Hepatic stellate cell (primary cell): ENCODE results near the gene SPACA6.
"Not testable (repeated sequence)": the region's sequence is repeated elsewhere in the genome, so short reads cannot be mapped to it uniquely, and the experiment has no call there.

Source experiments
- DNase-seq: peaks from one replicate; pipeline ENCODE4 v3.0.0; 2011; ENCODE audit warnings: low spot score

Gene SPACA6

DNA sequence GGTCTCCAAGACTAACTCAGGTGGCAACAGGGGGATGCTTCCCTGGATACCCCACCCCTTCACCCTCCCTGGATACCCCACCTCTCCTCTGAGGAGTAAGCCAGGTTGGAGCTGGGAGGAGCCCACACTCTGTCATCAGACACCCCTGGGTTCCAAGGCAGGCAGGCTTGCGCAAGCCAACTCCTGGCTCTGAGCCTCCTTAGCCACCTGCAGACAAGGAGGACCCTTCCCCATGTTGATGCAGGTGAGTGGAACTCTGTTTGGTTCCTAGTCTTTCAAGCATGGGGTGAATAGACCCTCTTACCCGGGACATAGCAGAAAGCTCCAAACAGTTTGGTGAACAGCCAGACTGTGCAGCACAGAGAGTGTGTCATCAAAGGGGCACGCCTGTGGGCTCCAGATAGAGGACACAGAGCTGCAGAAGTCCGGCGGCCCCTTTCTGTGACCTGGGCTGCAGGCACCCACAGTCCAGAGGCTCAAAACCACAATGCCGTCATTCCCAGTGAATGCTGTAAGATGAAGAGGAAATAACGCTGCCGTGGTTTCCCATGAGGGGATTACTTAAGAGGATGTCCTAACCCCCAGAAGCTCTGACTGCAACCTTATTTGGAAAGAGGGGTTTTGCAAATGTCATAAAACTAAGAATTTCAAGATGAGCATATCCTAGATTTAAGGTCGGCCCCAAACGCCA, 42.8 kb downstream of the SPACA6 start:
- DNase-seq: no peak

DNA sequence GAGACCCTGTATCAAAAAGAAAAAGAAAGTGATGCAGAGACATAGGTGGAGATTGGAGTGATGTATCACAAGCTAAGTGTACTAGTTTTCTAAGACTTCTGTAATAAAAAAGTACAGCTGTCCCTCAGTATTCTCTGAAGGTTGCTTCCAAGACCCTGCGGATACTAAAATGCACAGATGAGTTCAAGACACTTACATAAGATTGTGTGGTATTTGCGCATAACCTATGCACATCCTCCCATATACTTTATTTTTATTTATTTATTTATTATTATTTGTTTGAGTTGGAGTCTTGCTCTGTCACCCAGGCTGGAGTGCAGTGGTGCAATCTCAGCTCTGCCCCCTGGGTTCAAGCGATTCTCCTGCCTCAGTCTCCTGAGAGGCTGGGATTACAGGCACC, 44.3 kb downstream of the SPACA6 start:
- no peak for DNase-seq

DNA sequence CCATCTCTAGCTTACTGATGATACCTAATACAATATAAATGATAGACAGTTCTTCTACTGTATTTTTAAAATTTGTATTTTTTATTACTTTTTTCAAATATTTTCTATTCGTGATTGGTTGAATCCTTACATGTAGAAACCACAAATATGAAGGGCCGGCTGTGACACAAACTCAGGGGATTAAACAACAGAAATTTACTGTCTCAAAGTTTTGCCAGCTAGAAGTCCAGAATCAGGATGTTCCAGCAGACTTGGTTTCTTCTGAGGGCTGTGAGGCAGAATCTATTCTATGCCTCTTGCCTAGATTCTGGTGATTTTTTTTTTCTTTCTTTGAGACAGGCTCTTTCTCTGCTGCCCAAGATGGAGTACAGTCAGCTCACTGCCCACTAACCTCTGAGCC, 44.8 kb downstream of the SPACA6 start:
- no peak for DNase-seq

DNA sequence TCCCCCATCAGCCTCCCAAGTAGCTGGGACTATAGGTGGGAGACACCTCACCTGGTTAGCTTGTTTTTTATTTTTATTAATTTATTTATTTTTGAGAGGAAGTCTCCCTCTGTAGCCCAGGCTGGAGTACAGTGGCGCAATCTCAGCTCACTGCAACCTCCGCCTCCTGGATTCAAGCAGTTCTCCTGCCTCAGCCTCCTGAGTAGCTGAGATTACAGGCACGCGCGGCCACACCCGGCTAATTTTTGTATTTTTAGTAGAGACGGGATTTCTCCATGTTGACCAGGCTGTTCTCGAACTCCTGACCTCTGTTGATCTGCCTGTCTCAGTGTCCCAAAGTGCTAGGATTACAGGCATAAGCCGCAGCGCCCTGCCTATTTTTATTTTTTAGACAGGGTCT, 45.4 kb downstream of the SPACA6 start:
- not testable (repeated sequence) for DNase-seq

DNA sequence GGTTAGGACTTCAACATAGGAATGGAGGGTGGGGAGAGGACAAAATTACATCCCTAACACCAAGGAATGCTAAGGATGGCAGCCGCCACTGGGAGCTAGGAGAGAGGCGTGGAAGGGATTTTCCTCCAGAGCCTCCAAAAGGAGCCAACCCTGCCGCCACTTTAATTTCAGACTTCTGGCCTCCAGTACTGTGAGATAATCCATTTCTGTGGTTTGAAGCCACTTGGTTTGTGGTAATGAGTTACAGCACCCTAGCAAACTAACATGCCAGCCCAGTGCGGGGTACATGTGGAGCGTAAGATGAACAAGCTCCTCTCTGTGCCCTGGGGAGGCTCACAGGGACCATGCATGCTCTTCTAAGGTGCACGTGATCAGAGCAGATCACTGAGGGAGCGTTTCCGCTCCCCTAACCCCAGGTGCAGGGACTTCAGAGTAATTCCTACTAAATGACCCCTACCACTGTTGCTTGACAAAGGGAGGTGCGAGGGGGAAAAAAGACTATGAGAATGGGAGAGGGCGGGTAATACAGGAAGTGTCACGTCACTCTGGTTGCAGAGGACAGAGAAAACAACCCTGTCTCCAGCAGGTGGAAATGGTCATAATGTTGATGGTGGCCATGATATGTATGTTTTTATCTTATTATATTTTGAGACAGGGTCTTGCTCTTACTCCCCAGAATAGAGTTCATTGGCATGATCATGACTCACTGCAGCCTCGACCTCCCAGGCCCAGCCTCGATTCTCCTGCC, 46.5 kb downstream of the SPACA6 start:
- no peak for DNase-seq

DNA sequence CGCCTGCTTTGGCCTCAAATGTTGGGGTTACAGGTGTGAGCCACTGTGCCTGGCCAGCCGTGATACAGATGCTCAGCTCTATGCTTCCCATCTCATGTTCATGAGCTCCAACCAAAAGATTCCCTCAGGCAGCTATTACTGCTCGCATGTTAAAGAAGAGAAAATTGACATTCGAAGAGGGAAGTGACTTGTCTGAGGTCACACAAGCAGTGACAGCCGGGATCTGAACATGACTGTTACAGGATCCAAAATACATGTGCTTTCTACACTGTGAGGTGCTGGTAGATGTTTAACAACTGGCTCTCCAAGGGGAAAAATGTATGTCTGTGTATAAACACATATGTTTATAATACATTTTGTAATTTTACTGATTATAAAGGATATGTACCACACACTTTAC, 47.2 kb downstream of the SPACA6 start:
- DNase-seq: no peak

DNA sequence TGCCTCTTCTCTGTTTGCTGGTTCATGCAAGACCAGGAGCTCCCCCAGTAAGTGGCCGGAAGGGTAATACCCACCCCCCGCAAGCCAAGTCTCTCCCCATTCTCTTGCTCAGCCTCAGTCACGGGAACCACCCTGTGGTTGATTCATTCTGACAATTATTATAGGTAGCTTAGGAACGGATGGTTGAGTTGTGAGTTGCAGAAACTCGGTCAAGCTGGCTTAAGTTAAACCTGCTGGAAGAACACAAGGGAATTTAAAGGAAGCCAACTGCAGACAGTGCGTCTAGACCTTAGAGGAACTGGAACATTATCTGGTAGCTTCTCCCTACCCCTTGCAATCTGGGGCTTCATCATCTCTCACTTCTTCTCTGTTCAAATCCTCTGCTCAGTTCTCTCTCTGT, 49.7 kb downstream of the SPACA6 start:
- no peak for DNase-seq

DNA sequence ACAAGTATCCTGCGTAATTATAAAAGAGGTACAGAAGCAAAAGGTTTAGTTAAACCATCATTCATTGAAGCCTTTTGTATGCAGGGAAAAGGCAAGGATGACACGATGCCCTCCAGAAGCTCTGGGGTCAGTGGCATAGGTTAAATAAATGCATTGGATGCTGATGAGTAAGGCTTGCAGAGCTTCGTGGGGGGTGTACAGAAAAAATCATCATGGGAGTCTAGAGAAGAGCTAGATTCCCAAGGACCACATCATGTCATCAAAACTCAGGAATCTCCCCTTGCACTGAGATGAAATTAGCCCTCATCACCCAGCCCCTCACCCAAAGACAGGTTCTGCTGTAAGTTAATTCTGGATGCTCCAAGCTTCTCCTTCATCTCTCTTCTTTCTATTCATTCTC, 50.3 kb downstream of the SPACA6 start:
- DNase-seq: no peak

DNA sequence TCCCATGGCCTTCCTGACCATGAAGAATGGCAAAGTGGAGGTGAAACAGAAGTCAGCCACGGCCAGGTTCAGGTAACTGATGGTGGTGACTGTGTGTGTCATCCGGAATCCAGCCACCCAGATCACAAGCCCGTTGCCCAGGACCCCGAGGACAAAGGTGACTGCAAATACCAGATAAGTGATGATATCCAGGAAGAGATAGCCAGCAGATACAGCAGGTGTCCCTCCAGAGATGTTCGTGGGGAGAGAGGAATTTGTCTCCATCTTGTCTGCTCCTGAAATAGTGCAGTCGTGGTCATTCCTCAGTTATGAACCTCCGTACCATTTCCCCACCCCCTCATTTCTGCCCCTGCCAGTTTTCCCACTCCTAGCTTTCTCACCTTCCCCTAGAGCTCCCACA, 53.6 kb downstream of the SPACA6 start:
- no peak for DNase-seq

DNA sequence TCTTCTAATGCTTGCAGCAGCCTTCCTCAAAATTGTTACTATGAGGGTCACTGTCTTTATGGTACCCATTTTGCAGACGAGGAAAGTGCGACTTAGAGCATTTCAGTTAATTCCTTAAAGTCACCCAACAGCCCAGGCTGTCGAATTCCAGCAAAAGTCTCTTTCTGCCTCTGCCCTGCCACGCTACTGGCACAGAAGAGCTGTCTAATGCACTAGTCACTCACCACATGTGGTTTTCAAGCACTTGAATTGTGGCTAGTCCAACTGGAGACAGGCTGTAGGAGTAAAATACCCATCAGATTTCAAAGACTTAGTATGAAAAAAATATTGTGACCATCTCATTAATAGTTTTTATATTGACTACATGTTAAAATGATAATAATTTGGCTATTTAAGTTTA, 56.8 kb downstream of the SPACA6 start:
- DNase-seq: no peak

DNA sequence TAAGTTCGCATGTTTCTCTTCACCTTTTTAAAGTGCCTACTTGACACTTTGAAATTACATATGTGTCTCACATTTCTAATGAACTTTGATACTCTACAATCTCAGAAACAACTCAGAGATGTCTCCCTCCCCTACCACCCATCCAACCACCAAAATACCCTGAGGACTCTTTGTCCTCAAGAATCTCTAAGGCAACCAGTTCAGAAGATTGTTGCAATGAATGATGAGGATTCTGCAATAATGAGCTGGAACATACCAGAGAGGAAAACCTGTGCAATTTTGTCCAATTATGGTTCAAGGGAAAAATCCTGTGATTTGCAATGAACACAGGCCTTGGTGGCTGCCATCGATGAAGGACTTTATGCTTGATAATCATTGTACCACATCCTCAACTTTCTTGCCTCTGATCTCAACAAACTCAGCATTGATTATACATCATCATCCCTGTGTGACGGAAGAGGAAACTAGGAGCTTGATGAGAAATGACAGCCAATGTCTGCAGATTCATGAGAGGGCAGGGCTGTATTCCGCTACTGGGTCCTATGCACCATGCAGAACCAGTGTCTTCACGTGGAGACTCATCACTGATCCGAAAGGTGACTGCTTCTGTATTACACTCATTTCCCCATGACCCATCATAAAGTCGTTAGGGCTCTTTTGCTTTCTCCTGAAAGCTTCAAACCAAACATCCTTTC, 57.4 kb downstream of the SPACA6 start:
- DNase-seq: no peak

DNA sequence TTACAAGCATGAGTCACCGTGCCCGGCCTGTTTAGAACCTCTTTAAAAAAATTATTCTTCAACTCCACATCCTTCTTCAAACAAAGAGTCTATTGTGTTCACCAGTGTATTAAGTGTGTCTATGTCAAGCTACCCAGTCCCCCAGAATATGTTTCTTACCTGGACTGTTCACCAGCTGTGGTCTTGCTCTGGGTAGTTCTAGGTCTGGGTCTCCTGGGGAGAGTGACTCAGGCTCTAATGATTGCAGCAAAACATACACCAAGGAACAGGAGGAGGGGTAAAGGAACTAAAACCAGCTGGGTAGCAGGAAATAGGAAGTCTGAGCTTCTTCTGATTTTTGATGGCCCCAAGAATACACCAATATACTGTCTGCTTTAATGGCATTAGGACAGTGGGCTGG, 58.5 kb downstream of the SPACA6 start, which contains the start of gene FPR1:
Gene FPR1, minus strand, starts transcription at position 224 of the 400 bp plus-strand sequence. CDS start 4,884 bp downstream, outside the sequence.
- no peak for DNase-seq

DNA sequence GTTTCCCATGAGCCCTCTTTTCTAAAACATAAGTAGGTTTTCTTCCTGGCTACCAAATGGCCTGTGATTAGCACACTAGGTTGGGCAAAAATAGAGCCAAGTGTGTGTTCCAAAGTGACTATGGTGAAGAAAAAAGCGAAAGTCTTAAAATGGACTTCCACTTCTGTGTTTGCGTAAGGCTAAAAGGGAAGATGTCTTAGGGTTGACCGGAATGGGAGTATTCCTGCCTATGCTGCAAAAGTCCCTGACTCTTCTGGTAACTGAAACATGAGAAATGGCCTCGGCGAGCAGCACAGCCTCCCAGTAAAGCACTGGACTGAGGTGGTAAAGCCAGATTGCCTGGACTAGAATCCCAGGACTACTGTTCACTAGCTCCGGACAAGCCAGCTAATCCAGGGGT, 61.0 kb downstream of the SPACA6 start:
- DNase-seq: no peak

DNA sequence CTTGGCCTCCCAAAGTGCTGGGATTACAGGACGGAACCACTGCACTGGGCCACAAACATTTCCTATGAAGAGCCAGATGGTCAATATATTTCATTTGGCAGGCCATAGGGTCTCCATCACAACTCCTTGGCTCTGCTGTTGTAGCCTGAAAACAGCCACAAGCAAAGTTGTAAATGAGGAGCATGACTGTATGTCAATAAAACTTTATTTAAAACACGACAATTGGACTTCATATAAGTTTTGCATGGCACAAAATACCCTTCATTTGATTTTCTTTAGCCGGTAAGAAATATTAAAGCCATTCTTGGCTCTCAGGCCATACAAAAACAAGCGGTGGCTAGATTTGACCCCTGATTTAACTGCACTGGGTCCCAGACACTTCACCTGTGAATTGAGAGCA, 61.6 kb downstream of the SPACA6 start:
- no peak for DNase-seq
